Stimulated activated naive CD4-positive, alpha-beta T cell treated with Interleukin-2 at 50 U/mL for 16 hours (primary cell): ENCODE results near the gene SUPT6H.
"Not testable (repeated sequence)": the region's sequence is repeated elsewhere in the genome, so short reads cannot be mapped to it uniquely, and the experiment has no call there.

ENCODE experiments used
- DNase-seq: peaks from one replicate; lab custom pipeline; 2025; lab: John Stamatoyannopoulos, UW

The SUPT6H gene

DNA sequence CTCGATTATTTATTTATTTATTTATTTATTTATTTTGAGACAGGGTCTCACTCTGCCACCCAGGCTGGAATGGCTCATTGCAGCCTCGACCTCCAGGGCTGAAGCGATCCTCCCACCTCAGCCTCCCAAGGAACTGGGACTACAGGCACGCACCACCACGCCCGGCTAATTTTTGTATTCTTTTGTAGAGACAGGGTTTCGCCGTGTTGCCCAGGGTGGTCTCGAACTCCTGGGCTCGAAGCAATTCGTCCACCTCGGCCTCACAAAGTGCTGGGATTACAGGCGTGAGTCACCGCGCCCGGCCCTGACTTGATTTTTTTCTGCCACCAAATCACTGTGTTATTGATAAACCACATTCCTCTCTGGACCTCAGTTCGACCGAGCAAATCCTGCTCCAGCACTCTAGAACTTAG, 57.0 kb downstream of the SUPT6H start:
- no peak for DNase-seq

DNA sequence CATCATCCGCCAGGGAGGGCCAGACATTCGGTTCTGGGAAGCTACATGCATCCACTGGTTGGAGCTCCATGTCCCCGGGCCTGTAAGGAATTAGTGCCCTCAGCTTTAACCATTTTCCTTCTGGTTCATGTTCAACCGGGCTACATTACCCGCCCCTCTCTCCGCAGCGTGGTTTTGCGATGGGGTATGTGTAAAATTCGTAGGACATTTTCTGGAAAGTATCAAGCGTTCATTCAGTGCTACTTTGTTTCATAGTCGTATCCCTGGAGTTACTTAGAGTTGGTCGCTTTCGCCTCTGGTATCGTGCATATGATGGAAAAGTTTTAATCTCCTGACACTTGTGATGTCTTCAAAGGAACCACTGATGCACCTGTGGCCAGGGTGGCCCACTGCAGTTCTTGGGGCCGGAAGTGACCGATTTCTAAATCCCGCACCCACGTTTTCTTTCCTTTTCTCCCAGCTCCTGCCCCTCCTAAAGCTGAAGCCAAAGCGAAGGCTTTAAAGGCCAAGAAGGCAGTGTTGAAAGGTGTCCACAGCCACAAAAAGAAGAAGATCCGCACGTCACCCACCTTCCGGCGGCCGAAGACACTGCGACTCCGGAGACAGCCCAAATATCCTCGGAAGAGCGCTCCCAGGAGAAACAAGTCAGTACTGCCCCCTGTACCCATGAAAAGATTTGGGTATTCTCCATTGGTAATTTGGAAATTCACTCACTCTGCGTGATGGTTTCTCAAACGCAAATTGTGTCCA, 58.4 kb downstream of the SUPT6H start:
- DNase-seq = peak; percentile 25

GRCh38 chr17:28720997-28721329, 59.0 kb downstream of the SUPT6H start:
- not testable (repeated sequence) for DNase-seq

DNA sequence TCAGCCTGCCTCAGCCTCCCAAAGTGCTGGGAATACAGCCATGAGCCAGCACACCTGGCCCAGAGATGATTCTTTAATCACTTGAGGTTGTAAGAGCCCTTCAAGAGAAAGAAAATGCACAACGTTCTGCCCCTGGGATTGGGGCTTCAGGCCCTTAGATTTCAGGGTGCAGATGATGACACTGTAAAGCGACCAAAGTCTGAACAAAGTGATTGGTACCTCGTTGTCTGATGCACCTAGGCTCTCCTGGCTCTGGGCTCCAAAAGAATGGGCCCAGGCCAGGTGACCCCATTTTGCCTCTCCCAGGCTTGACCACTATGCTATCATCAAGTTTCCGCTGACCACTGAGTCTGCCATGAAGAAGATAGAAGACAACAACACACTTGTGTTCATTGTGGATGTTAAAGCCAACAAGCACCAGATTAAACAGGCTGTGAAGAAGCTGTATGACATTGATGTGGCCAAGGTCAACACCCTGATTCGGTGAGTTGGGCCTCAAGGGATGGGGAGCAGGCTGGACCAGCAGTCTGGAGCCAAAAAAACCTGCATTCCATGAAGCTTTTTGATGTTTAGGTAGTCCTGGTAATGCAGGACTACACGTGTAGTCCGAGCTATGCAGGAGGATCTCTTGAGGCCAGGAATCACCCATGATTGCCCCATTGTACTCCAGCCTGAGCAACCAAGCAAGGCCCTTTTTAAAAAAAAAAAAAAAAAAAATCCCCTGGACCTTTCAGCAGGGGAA, 60.6 kb downstream of the SUPT6H start:
- DNase-seq = no peak

DNA sequence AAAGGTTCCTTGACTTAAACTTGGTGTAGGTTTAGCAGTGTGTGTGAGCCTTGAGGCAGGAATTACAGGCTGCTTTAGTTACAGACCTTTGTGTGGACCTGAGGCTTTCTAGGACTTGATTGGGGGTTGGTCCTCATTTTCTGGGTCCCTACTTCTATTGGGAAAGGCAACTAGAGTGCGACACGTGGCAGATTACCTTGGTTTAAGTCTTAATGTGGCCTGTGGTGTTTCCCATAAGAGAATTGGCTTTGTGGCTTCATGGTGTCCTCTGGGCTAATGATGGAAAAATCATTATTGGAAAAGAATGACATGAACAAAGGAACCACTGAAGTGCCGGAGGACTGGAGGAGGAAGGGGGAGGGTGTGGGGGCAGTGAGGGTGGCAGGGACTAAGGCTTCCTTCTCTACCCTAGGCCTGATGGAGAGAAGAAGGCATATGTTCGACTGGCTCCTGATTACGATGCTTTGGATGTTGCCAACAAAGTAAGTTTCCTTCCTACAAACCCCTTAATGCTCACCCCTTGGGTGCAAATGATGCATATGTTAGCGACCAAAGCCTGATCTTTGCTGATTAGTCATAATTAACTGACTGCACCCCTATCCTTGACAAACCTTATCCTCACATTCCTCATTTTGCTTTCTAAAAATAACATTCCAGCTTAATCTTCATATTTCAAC, 61.3 kb downstream of the SUPT6H start:
- DNase-seq = no peak

DNA sequence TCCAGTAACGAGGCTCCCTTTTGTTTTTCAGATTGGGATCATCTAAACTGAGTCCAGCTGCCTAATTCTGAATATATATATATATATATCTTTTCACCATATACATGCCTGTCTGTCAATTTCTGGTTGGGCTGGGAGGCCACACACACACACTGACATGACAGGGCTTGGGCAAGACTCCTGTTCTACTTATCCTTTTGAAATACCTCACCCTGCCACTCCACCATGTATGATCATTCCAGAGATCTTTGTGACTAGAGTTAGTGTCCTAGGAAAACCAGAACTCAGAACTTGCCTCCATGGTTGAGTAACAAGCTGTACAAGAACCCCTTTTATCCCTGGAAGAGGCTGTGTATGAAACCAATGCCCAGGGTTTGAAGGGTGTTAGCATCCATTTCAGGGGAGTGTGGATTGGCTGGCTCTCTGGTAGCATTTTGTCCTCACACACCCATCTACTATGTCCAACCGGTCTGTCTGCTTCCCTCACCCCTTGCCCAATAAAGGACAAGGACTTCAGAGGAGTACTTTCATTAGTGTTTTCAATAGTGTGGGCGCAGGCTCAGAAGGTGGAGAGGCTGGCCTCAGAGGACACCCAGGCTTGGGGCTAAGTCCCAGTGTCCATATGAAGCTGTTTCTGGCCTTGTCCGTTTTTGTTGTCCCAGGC, 62.0 kb downstream of the SUPT6H start:
- DNase-seq = not testable (repeated sequence)

GRCh38 chr17:28724500-28725165, 62.6 kb downstream of the SUPT6H start:
- DNase-seq = no peak

- no peak for DNase-seq
Measured at GRCh38 chr17:28725166-28725659, 63.2 kb downstream of the SUPT6H start.

GRCh38 chr17:28725660-28726225, 63.7 kb downstream of the SUPT6H start:
- peak; percentile 71 for DNase-seq

GRCh38 chr17:28726226-28726626, 64.2 kb downstream of the SUPT6H start, which contains the start of gene TLCD1:
TLCD1 (minus strand) TSS chr17:28726233; CDS start chr17:28726097, 136 bp downstream.
- DNase-seq = peak; percentile 76

DNA sequence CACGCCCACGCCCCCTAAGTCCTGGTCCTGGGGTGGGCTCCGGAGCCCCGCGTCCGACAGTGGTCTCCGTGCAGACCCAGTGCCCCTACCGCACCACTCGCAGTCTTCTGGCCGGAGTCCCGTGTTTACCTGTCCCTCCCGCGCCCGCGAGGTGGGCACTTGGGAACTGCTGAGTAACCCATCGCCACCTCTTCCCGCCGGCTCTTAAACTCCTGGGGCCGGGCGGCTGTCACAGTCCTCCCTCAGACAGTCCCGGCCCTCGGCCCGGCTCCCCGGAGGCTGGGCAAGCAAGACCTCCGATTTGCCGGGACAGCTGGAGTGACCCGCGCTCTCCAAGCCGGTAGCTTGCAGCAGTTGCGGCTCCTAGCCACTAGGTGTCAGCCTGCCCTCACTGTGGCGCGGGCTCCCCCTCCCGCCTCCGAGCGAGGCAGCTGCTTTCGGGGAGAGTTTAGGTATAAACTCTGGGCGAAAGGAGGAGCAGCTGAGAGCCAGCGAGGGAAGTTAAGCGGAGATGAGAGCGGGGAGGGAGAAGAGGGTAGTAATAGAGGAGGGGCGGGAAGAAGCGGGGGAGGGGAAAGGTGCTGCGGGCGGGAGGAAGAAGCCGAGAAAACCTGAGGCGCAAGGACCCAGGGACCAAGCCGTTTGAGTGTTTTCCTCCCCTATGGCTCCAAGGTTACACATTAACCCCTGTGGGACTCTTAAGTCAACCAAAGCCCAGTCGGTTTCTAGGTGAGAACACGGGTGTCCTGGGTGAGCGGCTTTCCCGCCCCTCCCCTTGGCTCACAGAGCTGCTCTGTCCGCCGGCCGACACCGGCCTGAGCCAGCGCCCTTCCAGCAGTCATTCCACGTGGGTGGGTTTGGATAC, 64.9 kb downstream of the SUPT6H start:
- peak; percentile 90 for DNase-seq

GRCh38 chr17:28728364-28729200, 66.6 kb downstream of the SUPT6H start, which contains the start of gene NEK8:
NEK8 (plus strand) TSS chr17:28728788; CDS start chr17:28728814, 26 bp downstream.
- peak; percentile 95 for DNase-seq

DNA sequence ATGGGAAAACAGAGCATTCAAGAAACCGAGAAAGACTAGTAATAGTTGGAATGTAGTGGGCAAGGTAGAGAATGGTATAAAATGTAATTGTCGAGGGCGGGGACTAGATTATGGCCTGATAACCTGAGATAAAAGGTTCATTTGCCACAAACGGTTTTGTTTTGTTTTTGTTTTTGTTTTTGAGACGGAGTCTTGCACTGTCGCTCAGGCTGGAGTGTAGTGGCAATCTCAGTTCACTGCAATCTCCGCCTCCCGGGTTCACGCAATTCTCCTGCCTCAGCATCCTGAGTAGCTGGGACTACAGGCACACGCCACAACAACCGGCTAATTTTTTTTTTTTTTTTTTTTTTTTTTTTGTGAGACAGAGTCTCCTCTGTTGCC, 67.9 kb downstream of the SUPT6H start:
- DNase-seq = no peak

- DNase-seq = no peak
Measured at GRCh38 chr17:28733346-28733745, 71.3 kb downstream of the SUPT6H start.

DNA sequence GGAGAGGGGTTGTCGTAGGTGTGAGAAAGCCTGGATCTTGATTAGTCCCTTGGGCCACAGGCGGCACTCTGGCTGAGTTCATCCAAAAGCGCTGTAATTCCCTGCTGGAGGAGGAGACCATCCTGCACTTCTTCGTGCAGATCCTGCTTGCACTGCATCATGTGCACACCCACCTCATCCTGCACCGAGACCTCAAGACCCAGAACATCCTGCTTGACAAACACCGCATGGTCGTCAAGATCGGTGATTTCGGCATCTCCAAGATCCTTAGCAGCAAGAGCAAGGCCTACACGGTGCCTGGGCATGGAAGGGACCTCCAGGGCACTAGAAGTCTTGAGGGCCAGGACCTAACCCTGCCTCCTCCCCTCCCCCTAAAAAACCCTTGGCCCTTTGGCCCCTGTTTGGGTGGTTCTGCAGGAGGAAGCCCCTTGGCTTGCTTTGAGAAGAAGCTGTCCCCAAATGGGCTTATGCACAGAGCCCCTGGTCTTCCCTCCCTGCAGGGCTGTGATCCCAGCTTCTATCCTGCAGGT, 72.8 kb downstream of the SUPT6H start:
- DNase-seq = no peak

DNA sequence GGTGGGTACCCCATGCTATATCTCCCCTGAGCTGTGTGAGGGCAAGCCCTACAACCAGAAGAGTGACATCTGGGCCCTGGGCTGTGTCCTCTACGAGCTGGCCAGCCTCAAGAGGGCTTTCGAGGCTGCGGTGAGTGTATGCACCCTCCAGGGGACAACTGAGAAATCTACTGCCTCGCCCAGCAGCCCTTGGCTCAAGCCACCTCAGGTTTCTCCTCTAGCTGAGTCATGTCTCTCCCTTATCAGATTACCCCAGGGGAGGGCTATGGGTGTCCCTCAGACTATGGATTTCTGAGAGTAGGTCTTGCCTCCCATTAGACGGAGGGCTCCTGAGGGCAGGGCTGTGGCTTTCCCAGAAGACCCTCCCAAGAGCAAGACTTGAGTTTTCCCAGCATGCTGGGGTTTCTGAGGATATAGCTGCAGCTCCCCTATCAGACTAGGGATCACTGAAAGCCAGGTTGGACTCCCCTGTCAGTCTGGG, 73.3 kb downstream of the SUPT6H start:
- no peak for DNase-seq

- DNase-seq = not testable (repeated sequence)
Measured at GRCh38 chr17:28735913-28736769, 74.1 kb downstream of the SUPT6H start.

- DNase-seq = no peak
Measured at GRCh38 chr17:28737316-28737715, 75.3 kb downstream of the SUPT6H start.
